HG03280 (cell line): ENCODE results near the gene EID2.

Experiments
- ATAC-seq: cut with Tn5 transposase; IDR thresholded peaks from one replicate; pipeline ENCODE4 v1.9.1; 2021; ENCODE audit warnings: mild to moderate bottlenecking, moderate library complexity; ENCODE audit not compliant: unreplicated experiment

Gene EID2

DNA sequence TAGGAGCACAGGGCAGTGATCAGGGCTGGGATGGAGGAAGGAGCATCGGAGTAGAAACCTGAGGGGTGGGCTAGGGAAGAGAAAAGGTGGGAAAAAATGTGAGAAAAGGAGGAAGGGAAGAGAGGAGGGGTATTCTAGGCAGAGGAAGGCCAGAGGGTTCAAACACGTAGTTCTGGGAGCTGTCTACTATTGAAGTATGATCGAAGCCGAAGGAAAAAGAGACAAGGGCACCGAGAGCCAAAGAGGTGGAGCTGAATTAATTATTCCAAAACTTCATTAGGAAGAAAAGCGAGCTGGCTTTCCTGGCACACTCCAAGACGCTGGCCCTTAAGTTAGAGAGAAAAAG lies 33.4 kb downstream of the EID2 start:
- no peak for ATAC-seq

DNA sequence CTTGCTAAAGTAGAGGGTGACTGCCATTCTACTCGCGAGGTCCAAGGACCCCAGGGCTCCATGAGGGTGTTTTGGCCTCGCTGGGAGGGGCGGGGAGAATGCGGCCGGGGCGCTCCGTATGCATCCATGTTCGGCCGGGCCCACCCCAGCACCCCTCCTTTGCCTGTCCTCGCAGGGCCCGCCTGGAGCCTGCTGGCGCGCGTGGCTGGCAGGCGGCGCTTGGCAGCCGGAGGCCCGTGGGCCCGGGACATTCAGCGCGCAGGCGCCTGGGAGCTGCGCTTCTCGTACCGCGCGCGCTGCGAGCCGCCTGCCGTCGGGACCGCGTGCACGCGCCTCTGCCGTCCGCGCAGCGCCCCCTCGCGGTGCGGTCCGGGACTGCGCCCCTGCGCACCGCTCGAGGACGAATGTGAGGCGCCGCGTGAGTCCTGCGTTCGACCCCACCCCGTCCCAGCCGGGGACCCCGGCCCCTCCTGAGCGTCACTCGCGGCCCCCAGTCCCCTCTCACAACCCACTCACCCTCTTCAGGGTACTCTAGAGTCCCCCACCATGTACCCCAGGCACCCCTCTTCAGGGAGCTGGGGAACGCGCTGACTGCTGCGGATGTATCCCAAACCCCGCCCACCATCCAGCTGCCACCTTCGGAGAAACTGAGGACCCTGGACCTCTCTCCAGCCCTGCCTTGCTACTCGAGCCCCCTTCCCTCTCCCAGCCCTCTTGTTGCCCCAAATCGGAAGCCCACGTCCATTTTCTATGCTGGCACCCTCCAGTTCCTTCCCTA lies 37.1 kb downstream of the EID2 start:
- ATAC-seq = no peak

DNA sequence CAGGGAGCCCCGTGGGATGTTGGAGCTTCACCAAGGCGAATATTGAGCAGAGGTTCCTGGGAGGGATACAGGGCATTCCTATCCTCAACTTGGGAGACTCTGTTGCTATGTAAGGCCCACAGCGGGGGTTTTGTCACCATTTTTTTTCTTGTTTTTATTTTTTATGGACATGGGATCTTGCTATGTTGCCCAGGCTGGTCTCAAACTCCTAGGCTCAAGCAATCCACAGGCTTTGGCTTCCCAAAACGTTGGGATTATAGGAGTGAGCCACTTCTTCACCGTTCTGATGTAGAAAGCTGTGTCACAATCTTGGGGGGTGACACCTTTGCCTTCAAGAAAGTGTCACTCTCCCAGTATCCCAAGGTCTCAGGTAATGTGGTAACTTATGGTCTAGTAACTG lies 38.6 kb downstream of the EID2 start:
- ATAC-seq = no peak

DNA sequence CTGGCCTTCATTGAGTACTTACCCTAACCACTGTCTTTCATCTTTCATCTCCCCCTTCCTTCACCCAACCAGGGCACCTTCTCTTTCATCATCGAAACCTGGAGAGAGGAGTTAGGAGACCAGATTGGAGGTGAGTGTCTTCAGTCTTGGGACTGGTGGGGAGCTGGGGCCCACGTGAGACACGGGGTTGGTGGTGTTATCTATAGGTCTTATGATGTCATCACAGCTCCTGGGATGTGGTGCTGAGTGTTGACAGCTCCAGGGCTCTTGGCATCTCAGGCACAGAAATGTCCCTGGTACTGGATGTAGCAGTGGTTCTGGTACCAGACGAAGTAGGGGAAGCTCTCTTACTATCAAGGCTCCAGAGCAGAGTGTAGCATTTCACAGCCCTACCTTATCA lies 39.4 kb downstream of the EID2 start:
- no peak for ATAC-seq

DNA sequence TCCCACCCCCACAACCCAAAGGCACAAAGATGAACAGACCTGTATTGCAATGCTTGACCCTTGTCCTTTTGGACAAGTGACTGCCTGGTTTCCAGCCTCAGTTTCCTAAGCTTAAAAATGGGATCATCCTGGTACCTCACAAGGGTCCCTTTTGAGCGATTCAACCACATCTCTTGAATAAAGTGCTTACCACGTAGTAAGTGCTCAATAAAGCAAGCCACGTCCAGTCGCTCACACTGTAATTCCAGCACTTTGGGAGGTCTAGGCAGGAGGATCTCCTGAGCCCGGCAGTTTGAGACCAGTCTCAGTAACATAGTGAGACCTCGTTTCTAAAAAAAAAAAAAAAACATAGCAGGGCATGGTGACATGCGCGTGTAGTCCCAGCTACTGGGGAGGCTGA lies 40.0 kb downstream of the EID2 start:
- no peak for ATAC-seq

DNA sequence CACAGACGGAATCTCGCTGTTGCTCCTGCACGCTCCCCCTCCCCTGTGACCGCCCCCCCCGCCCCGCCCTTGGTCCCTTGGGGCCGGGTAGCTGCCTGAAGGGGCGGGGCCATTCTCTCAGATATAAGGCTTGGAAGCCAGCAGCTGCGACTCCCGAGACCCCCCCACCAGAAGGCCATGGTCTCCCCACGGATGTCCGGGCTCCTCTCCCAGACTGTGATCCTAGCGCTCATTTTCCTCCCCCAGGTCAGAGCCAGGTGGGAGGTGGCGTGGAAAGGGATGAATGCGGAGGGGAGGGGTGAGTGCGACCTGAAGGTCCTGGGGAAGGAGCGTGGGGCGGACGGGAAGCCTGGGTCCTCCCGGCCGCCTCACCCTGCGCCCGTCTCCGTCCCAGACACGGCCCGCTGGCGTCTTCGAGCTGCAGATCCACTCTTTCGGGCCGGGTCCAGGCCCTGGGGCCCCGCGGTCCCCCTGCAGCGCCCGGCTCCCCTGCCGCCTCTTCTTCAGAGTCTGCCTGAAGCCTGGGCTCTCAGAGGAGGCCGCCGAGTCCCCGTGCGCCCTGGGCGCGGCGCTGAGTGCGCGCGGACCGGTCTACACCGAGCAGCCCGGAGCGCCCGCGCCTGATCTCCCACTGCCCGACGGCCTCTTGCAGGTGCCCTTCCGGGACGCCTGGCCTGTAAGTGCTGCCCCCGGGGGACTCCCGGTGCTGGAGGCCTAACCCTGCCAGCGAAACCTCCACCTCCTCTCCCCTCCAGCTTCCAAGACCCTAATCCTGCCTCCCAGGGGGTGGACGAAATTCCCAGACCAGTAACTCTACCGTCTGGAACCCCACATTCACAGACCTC lies 40.9 kb downstream of the EID2 start, which contains the start of gene DLL3:
Gene DLL3, plus strand, starts transcription at position 150 of the 845 bp plus-strand sequence. Its CDS starts 28 bp downstream, at position 178.
- no peak for ATAC-seq

DNA sequence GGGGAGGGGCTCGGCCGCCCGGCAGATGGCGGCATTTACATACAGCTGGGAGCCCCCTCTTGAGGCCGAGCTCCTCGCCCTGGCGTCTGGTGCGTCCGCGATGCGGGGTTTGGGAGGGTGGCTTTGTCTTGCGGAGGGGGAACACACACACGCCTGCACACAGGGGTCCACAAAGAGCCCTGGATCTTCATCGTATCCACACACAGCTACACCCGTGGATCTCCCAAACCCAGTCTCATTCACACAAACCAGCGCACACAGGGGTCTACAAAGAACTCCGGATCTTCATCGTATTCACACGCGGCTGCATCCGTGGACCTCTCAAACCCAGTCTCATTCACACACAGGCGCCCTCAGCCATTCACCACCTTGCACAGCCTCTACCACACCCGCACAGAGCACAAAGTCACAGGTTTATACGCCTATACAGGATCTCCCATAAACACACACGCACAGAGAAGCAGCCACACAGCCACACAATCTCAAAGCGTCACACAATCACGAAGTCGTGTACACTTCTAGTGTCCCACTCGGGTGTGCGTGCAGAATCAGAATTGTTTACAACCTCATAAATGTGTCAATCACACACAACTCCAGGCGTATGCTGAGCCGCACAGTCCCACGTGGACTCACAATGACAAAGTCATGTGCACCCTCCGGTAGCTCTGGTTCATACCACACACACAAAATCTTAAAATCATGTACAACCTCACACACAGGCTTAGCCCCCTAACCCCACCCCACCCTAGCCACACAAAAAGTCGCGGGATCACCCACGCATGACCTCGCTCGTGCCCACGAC lies 41.8 kb downstream of the EID2 start:
- ATAC-seq = no peak

DNA sequence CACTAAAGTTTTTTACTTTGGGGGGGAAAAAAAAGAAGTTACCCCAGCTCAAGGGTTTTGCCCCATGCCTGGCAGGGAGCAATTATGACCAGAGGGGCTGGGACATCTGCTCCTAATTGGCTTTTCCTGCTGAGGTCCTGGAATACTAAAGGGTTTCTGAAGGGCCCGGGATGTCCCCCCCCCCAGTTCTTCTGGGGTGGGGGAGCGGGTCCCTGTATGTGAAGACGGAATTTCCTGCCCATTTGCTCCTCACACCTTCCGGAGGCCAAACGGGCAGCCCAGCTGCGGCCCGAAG lies 42.3 kb downstream of the EID2 start:
- no peak for ATAC-seq

DNA sequence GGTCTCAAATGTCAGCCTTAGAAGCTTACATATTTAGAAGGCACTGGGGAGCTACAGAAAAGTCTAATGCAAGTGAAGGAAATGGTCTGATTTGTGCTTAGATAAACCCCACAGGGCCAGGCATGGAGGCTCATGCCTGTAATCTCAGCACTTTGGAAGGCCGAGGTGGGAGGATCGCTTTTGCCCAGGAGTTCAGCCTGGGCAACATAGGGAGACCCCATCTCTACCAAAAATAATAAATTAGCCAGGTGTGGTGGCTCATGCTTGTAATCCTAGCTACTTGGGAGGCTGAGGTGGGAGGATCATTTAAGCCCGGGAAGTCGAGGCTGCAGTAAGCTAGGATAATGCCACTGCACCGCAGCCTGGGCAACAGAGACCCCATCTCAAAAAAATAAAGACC lies 43.9 kb downstream of the EID2 start:
- no peak for ATAC-seq

DNA sequence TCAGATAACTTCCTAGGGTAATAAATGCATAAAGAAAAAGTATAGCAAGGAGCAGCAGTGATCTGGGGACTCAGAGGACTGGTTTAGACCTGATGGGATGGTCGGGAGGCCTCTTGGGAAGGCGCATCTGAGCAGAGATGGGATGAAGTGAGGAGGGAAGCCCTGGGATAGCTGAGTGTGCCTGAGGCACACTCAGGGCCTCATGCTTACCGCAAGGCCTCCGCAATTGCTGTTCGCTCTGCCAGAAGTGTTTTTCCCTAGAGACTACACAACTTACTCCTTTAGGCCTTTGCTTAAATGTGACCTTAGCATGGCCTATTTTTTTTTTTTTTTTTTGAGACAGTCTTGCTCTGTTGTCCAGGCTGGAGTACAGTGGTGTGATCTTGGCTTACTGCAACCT lies 45.3 kb downstream of the EID2 start:
- no peak for ATAC-seq

DNA sequence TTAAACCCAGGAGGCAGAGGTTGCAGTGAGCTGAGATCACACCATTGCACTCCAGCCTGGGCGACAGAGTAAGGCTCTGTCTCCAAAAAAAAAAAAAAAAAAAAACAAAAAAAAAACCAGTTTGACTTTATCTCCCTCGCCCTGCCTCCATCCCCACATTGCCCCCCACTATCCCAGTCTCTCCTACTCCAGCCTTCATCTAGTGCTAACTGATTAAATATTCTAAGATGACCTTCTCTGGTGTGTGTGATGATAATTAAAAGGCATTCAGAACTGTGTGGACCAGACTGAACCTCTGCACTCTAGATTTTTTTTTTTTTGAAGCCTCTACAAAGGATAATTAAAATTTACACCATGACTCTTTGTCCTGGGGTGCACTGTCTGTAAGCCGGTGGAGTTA lies 47.2 kb downstream of the EID2 start:
- no peak for ATAC-seq

DNA sequence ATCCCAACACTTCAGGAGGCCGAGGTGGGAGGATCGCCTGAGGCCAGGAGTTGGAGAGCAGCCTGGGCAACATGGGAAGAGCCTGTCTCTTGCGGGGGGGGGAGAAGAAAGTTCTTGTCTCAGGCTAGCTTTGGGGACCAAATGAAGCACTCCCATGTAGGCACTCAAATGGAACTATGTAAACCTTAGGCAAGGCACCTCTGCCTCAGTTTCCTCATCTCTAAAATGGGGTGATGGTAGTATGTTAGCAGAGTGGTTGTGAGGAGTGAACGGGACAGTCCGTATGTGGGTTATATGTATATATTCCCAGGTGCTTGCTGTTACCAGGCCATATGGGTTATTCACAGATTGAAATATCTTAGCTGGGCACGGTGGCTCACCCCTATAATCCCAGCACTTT lies 47.7 kb downstream of the EID2 start:
- no peak for ATAC-seq

DNA sequence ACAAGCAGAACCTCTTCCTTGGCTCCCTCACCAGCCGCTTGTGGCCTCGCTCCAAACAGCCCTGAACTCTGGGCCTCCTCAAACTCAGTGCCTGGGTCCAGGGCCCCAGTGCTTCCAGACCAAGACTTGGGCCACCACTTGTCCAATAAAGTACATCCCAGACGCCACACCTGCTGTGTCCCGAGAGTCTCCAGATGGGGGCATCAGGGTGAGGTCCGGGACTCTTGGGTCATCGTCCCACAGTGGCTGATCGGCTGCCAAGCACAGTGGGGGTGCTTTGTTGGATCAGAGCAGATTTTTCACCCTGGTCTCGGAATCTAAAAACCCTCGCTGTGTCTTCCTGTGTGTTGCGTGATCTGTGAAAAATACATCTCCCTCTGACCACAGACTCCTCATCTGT lies 50.2 kb downstream of the EID2 start:
- ATAC-seq = no peak
